Activated T-helper 2 cell treated with anti-CD3 and anti-CD28 coated beads, Interferon-gamma antibody, Interleukin-2, Interleukin-4, amounts not matched to agents 10 μg/mL and 5 μg/mL and 100 μg/mL, durations not matched to agents 14 hours and 24 hours and 36 hours (primary cell): ENCODE data around the gene PARS2. TPM values are rescaled to one million over a fixed set of nuclear protein-coding genes. Genes with fewer than 3 reads are reported as not detected.
A peak's percentile ranks its signal among the peaks of the same experiment; 100 is the strongest.

Experiments
- DNase-seq: peaks from one replicate; pipeline ENCODE4 v3.0.0; 2021; ENCODE audit warnings: low spot score
- H3K27ac Mint-ChIP-seq: one replicate; pipeline ENCODE4 v1.8.0; 2021; ENCODE audit warnings: mixed read lengths
- H3K27me3 Mint-ChIP-seq: one replicate; pipeline ENCODE4 v1.8.0; 2021; ENCODE audit warnings: low read depth, mixed read lengths
- H3K36me3 Mint-ChIP-seq: one replicate; pipeline ENCODE4 v1.8.0; 2021; ENCODE audit warnings: low read depth, mixed read lengths
- H3K4me1 Mint-ChIP-seq: one replicate; pipeline ENCODE4 v1.8.0; 2021; ENCODE audit warnings: low read depth, mixed read lengths
- H3K4me3 Mint-ChIP-seq: one replicate; pipeline ENCODE4 v1.8.0; 2021; ENCODE audit warnings: low read depth, mild to moderate bottlenecking, moderate library complexity, mixed read lengths
- H3K9me3 Mint-ChIP-seq: one replicate; pipeline ENCODE4 v1.8.0; 2021; ENCODE audit warnings: mixed read lengths
- intact Hi-C: fragments of 100-400 bp; cut with micrococcal nuclease; formaldehyde crosslinking; loops from one replicate; pipeline ENCODE4 v1.15.1; 2023
- total RNA-seq: library from RNA; stranded (reverse); gene quantifications from 2 replicates; pipeline ENCODE4 v1.2.3, GENCODE V29; 2022

Gene PARS2
- 6.1 and 6.4 TPM in 2 replicates for total RNA-seq

GRCh38 chr1:54764133-54764921 lies at the start of gene PARS2:
PARS2 (minus strand) TSS chr1:54764523; CDS start chr1:54759161, 5,362 bp downstream.
- Mint-ChIP-seq H3K9me3 (no peaks in the 10 kb centered on the region), H3K4me3 (peak within 1 kb of the TSS; percentile 88)
- intact Hi-C loops = loop anchor here (1.0 to 2.0 kb wide), 3 partner anchors 36 to 711 kb away; partner anchors contain the start of genes TCEANC2, TMEM59, TTC22 and TTC4

GRCh38 chr1:54814126-54814498 lies 49.8 kb upstream of the PARS2 start:
- Mint-ChIP-seq H3K4me1 (peaks cover 6% of the 10 kb centered on the region), H3K9me3 (no peaks in the 10 kb centered on the region)
- no peak for DNase-seq

More at GRCh38 chr1:54764133-54764921, at the start of gene PARS2:
- Mint-ChIP-seq H3K27ac (peak within 1 kb of the TSS; percentile 89), H3K36me3 (no peaks in the 10 kb centered on the region), H3K4me1 (peaks cover 12% of the 10 kb centered on the region), H3K27me3 (no peaks in the 10 kb centered on the region)
- DNase-seq = peak; percentile 94

DNA sequence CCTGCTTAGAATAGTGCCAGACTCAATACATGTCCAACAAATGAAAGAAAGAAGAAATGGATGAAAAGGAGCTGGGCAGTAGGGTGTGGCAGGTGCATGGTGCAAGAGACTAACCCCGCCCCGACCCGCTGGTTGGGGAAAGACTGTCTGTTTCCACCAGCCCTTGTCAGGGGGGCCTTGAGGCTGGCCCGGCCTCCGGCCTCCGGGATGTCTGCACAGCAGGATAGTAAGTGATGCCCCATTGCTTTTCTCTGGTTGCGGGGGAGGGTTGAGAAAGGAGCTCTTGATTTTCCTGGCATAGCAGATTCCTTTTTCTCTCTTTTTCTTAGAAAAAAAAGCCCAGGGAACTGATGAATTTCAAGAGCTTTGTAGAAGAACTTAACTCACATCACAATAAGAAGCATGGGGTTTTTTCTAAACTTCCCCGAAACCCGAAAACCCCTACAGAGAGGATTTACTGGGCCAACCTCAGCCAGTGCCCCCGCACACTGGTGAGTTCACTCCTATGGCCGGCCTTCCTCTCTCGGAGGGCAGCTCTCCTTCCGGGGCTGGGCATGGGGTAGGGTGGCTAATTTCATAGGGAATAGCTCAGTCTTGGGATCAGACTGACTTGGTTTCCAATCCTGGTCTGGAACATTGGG lies 49.3 kb upstream of the PARS2 start:
- intact Hi-C loops = loop anchor here (5.0 kb wide), 1 partner anchor 321 kb away; no protein-coding TSS in a partner anchor
- Mint-ChIP-seq H3K36me3 (no peaks in the 10 kb centered on the region), H3K27me3 (peaks cover 2% of the 10 kb centered on the region), H3K4me1 (peaks cover 6% of the 10 kb centered on the region), H3K9me3 (no peaks in the 10 kb centered on the region), H3K4me3 (no peak overlapping the region), H3K27ac (no peak overlapping the region)
- DNase-seq = no peak

More at GRCh38 chr1:54814126-54814498, 49.8 kb upstream of the PARS2 start:
- H3K36me3 Mint-ChIP-seq = no peaks in the 10 kb centered on the region
- H3K27me3 Mint-ChIP-seq = peaks cover 4% of the 10 kb centered on the region
- intact Hi-C loops = loop anchor here (5.0 kb wide), 1 partner anchor 322 kb away; no protein-coding TSS in a partner anchor
- no peak overlapping the region for H3K27ac Mint-ChIP-seq
- H3K4me3 Mint-ChIP-seq = no peak overlapping the region

DNA sequence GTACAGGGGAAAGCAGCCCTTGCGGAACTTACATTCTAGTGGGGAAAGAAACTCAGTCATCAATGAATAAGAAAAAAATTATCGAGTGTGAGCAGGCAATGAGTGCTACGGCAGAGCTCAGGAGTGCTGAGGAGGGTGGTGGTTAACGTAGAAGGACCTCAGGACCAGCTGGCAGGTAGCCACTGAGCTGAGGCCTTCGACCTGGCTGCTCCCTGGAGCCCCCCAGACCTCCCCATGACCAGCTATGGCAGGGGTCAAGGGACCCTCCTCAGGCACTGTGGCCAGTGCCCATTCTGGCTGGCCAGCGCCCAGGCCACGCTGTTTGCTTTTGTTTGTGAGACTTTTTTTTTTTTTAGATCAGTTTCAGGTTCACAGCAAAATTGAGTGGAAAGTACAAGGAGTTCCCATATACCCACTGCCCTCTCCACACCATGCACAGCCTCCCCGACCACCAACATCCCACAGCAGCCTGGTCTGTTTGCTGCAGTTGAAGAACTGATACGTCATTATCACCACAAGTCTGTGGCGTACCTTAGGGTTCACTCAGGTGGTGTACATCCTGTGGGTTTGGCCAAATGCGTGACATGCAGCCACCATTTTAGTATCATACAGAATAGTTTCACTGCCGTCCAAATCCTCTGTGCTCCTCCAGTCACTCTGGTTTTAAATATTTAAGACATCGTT lies 48.6 kb upstream of the PARS2 start:
- Mint-ChIP-seq H3K9me3 (no peaks in the 10 kb centered on the region), H3K36me3 (no peaks in the 10 kb centered on the region), H3K27ac (no peak overlapping the region), H3K4me1 (peaks cover 6% of the 10 kb centered on the region), H3K27me3 (no peaks in the 10 kb centered on the region), H3K4me3 (no peak overlapping the region)
- DNase-seq = no peak
- intact Hi-C loops = loop anchor here (5.0 kb wide), 1 partner anchor 321 kb away; no protein-coding TSS in a partner anchor

DNA sequence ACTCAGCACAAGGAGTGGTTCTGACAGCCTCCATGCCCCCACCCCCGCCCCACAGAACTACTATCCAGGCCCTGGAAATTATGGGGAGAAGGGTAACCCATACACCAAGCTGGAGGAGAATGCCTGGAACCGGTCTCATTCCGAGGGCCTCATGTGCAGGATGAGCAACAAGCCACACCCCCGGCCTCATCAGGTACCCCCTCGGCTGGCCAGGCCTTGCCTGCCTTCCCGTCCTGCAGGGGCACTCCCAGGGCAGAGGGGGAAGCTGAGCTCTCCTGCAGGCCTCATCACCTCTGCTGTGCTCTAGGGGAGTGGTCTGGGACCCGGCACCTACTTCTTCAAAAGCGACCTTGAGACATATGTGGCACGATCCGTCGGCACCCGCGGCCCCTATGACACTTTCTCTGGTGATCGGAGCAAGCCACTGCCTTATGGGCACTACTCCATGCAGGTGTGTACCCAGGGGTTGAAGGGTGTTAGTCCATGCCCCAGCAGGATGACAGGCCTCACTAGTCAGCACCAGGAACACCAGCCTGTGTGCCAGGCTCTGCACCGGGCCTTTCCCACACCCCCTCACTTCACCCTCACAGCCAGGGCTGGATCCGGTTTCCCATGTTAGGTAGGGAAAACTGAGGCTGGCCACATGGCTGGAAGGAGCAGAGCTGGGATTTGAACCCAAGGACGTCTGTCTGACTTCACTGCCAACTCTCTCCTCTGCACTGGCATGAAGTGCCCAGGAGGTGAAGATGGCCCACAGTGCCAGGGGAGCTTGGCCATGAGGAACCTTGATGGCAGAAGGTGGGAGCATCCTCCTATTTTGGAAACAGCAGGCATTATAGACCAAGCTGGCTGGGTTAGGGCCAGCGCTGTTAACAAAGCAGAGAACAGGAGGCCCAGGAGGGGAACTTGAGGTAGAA lies 47.7 kb upstream of the PARS2 start:
- Mint-ChIP-seq H3K36me3 (no peaks in the 10 kb centered on the region), H3K4me1 (peaks cover 10% of the 10 kb centered on the region), H3K4me3 (no peak overlapping the region), H3K27me3 (no peaks in the 10 kb centered on the region), H3K9me3 (no peaks in the 10 kb centered on the region), H3K27ac (no peak overlapping the region)
- intact Hi-C loops = loop anchor here (5.0 kb wide), 1 partner anchor 320 kb away; no protein-coding TSS in a partner anchor
- DNase-seq = peak; percentile 3

DNA sequence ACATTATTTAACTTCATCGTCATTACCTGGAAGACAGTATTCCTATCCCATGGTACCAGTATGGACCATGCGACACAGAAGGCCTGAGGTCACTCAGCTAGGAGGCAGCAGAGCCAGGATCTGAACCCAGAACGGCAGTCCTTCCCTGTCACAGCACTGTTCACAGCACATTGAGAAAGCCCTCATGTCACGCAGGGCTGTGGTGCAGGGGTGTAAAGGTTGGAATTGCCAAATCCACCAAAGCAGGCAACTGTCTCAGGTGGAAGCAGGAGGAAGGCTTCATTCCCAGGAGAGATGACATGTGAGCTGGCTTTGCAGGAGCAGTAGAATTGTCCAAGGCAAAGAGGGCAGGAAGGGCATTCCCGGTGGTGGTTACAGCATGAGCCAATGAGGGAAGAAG lies 46.7 kb upstream of the PARS2 start:
- Mint-ChIP-seq H3K36me3 (no peaks in the 10 kb centered on the region), H3K4me1 (peaks cover 12% of the 10 kb centered on the region), H3K27ac (no peak overlapping the region), H3K9me3 (no peaks in the 10 kb centered on the region), H3K4me3 (no peak overlapping the region), H3K27me3 (no peaks in the 10 kb centered on the region)
- intact Hi-C loops = loop anchor here (5.0 kb wide), 1 partner anchor 319 kb away; no protein-coding TSS in a partner anchor
- DNase-seq = peak; percentile 2

DNA sequence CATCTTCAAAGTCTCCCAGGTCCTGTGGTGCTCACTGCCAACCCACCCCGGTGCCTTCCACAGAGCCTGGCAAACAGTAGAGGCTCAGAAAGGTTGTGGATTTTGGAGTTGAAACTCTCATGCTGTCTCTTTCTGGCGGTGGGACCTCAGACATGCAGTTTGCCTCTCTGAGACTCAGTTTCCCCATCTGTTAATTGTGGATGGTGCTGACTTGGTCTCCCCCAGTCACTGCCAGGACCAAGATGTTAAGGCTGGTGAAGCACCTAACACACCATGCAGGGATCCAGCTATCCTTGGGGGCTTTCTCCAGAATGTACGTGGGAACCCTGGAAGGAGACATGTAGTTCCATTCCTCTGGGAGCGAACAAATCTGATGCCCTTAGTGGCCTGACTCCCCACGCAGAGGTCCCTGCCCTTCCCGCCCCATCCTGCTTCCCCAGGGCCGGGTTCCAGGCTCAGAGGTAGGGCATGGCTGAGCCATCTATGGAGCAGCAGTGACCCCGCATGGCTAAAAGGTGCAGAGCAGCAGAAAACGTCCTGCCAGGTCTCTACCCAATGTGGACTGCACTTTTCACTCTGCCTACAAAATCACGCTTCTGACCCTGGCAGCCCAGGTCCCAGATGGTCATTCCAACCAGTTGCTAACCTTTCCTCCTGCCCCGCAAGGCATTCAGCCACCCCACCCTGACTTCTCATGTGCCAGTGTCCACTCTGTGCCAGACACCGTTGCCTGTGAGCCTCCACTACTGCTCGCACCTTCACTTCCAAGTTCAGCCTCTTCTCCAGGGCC lies 46.0 kb upstream of the PARS2 start:
- Mint-ChIP-seq H3K4me3 (no peak overlapping the region), H3K9me3 (no peaks in the 10 kb centered on the region), H3K4me1 (peaks cover 12% of the 10 kb centered on the region)

DNA sequence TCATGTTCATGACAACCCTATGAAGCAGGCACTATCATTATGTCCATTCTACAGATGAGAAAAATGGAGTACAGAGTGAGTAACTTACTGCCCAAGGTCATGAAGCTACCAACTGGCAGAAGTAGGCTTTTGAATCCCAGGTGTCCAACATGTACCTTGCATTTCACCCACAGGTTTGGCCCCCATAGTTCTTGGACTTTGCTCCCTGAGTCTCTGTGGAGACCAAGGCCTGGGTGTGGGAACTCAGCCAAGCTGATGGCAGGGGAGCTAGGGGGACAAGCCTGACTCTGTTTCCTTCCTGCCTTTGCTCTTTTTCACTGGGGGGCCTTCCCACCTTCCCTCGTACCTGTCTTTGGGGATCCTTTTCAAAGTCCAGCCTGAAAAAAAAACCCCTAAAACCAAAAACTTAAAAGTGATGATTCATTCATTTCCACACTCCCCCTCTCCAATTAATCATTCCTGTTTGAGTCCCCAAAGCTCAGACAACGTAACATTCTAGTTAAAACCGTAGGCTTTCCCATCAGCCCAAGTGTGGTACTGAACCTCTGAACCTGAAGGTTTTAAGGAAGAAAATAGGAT lies 45.3 kb upstream of the PARS2 start:
- Mint-ChIP-seq H3K27ac (no peak overlapping the region), H3K4me1 (peaks cover 16% of the 10 kb centered on the region)
- DNase-seq = no peak

More for the DNA sequence above, 46.0 kb upstream of the PARS2 start:
- H3K36me3 Mint-ChIP-seq = no peaks in the 10 kb centered on the region
- DNase-seq = peak; percentile 51
- no peaks in the 10 kb centered on the region for H3K27me3 Mint-ChIP-seq
- no peak overlapping the region for H3K27ac Mint-ChIP-seq
- intact Hi-C loops = loop anchor here (1.0 to 5.0 kb wide), 2 partner anchors 138 to 318 kb away; no protein-coding TSS in a partner anchor

DNA sequence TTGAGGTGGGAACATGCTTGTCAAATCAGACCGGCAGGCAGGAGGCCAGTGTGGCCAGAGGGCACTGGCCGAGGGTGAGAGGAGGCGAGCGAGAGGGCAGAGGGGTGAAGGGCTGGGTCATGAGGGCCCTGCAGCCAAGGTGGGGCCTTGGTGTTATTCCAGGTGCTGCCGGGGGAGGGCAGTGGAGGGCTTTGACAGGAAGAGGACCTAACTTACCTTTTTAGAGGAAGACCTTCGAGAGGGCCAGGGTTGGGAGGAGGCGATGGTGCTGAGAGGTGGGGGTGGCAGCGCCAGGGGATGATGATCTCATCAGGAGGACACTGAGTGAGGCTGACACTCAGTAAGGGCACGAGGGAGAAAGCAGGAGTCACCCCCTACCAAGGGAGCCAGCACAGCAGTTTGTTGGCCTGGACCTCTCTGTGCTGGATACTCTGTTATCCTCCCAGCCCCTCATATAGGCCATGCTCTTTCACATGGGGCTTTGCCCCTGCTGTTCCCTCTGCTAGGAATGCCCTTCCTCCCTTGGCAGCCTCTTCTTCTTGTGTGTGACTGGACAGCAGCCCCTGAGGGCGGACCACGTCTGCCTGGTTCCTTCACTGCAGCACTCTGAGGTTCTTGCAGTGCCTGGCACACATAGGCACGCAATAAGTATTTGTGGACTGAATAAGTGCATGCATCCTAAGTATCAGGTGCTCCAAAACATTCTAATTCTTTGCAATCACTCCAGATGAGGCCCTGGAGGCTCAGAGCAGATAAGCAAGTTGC lies 44.3 kb upstream of the PARS2 start:
- no peaks in the 10 kb centered on the region for H3K27me3 Mint-ChIP-seq
- no peak overlapping the region for H3K27ac Mint-ChIP-seq
- no peak overlapping the region for H3K4me3 Mint-ChIP-seq
- H3K4me1 Mint-ChIP-seq = peaks cover 24% of the 10 kb centered on the region
- no peaks in the 10 kb centered on the region for H3K9me3 Mint-ChIP-seq
- no peak for DNase-seq
- intact Hi-C loops = no loop called here
- no peaks in the 10 kb centered on the region for H3K36me3 Mint-ChIP-seq

More for the DNA sequence above, 45.3 kb upstream of the PARS2 start:
- no peaks in the 10 kb centered on the region for H3K27me3 Mint-ChIP-seq
- intact Hi-C loops = loop anchor here (1.0 to 5.0 kb wide), 2 partner anchors 137 to 317 kb away; no protein-coding TSS in a partner anchor
- no peaks in the 10 kb centered on the region for H3K9me3 Mint-ChIP-seq
- H3K36me3 Mint-ChIP-seq = no peaks in the 10 kb centered on the region
- no peak overlapping the region for H3K4me3 Mint-ChIP-seq

DNA sequence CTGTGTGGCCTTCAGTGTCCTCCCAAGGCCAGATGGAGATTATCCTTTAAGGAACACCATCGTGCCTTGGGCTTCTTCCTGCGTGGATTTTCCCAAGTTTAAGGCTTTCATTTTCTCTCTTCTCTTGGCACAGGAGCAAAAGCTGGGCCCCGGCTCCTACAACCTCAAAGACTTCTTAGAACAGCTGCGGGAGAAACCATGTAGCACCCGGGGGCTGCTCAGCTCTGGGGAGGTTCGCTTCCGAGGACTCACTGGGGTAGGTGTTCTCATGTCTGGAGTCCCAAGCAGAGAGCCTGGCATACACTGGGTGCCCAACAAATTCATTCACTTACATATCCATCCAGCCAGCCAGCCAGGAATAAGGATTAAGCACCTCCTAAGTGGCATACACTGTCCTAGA lies 43.4 kb upstream of the PARS2 start:
- H3K27ac Mint-ChIP-seq = no peak overlapping the region
- no peak for DNase-seq
- H3K27me3 Mint-ChIP-seq = no peaks in the 10 kb centered on the region
- H3K4me1 Mint-ChIP-seq = peaks cover 21% of the 10 kb centered on the region
- no peaks in the 10 kb centered on the region for H3K36me3 Mint-ChIP-seq
- H3K9me3 Mint-ChIP-seq = no peaks in the 10 kb centered on the region
- intact Hi-C loops = no loop called here
- no peak overlapping the region for H3K4me3 Mint-ChIP-seq
